A673 (cell line): ENCODE data around the gene HIGD1A. TPM values are rescaled to one million over a fixed set of nuclear protein-coding genes. Genes with fewer than 3 reads are reported as not detected.

Experiments
- BruUV-seq: library from RNA; stranded (reverse); fragments of 400-500 nt; replicated peaks from 2 replicates; lab custom pipeline; 2021; lab: Mats Ljungman, UMichigan
- CTCF ChIA-PET: fragments of 300-600 bp; sonication (Branson Sonifier 250); formaldehyde crosslinking; loops from one replicate; lab custom pipeline; 2022; ENCODE audit warnings: antibody characterized with exemption; lab: Charles Lee
- POLR2A ChIA-PET: fragments of 300-600 bp; sonication (Branson Sonifier 250); formaldehyde crosslinking; loops from one replicate; lab custom pipeline; 2022; ENCODE audit warnings: antibody characterized with exemption; ENCODE audit not compliant: low non-redundant PET; lab: Charles Lee
- DNase-seq: peaks from one replicate; pipeline ENCODE4 v3.0.0-alpha.2; 2015; ENCODE audit warnings: low spot score
- H3K27ac ChIP-seq: fragments of 200-600 bp; sonication (generic); 2 replicates; pipeline ENCODE4 v1.5.1; 2016; ENCODE audit warnings: mixed run types, low read depth, mild to moderate bottlenecking, mixed read lengths, antibody characterized with exemption, low read length; ENCODE audit not compliant: poor library complexity, severe bottlenecking
- H3K27me3 ChIP-seq: fragments of 200-600 bp; sonication (generic); replicated peaks from 2 replicates; pipeline ENCODE4 v1.6.1; 2017; ENCODE audit warnings: mixed run types, low read depth, mild to moderate bottlenecking, mixed read lengths, antibody characterized with exemption, low read length; ENCODE audit not compliant: insufficient read depth, poor library complexity
- H3K36me3 ChIP-seq: fragments of 200-600 bp; sonication (generic); 2 replicates; pipeline ENCODE4 v1.6.1; 2016; ENCODE audit warnings: mixed run types, mild to moderate bottlenecking, mixed read lengths, antibody characterized with exemption, low read length; ENCODE audit not compliant: insufficient read depth, poor library complexity, severe bottlenecking
- H3K4me1 ChIP-seq: fragments of 200-600 bp; sonication (generic); 2 replicates; pipeline ENCODE4 v1.6.1; 2017; ENCODE audit warnings: mixed run types, mild to moderate bottlenecking, mixed read lengths, antibody characterized with exemption, low read length; ENCODE audit not compliant: insufficient read depth, poor library complexity, severe bottlenecking
- H3K4me3 ChIP-seq: fragments of 200-600 bp; sonication (generic); 2 replicates; pipeline ENCODE4 v1.5.1; 2016; ENCODE audit warnings: low read depth, mixed run types, mild to moderate bottlenecking, mixed read lengths, low read length; ENCODE audit not compliant: poor library complexity, severe bottlenecking
- H3K9me3 ChIP-seq: fragments of 200-600 bp; sonication (generic); 2 replicates; pipeline ENCODE4 v1.6.1; 2016; ENCODE audit warnings: mixed run types, low read depth, mild to moderate bottlenecking, mixed read lengths, antibody characterized with exemption, low read length; ENCODE audit not compliant: poor library complexity, severe bottlenecking
- CTCF ChIP-seq: fragments of 300-800, 200-600 bp; sonication (generic); conservative IDR thresholded peaks from 2 replicates; pipeline ENCODE4 v1.5.1; 2017; ENCODE audit warnings: low read depth, mild to moderate bottlenecking, antibody characterized with exemption, low read length, moderate library complexity, mixed read lengths
- EZH2 ChIP-seq: fragments of 200-600 bp; sonication (generic); IDR thresholded peaks from 2 replicates; pipeline ENCODE4 v1.6.1; 2017; ENCODE audit warnings: borderline replicate concordance, low read depth, mild to moderate bottlenecking, mixed read lengths, antibody characterized with exemption, low read length; ENCODE audit not compliant: poor library complexity, severe bottlenecking
- intact Hi-C: fragments of 100-400 bp; cut with micrococcal nuclease; formaldehyde crosslinking; loops from one replicate; pipeline ENCODE4 v1.10.0; 2022; ENCODE audit not compliant: unreplicated experiment
- total RNA-seq: library from RNA; stranded (reverse); gene quantifications from 2 replicates; pipeline ENCODE4 v1.2.3, GENCODE V29; 2021

HIGD1A gene
- total RNA-seq, 1 experiment from 2014 or later = 50.6 TPM

GRCh38 chr3:42822828-42823227 lies 18.5 kb upstream of the HIGD1A start:
- ChIA-PET POLR2A (no interaction called here), CTCF (no interaction called here)
- intact Hi-C loops = no loop called here
- H3K27me3 ChIP-seq = no peaks in the 10 kb centered on the region
- BruUV-seq = no TSS peak
- H3K4me1 ChIP-seq = no peaks in the 10 kb centered on the region
- H3K9me3 ChIP-seq = no peaks in the 10 kb centered on the region
- H3K27ac ChIP-seq = no peak overlapping the region
- no peaks in the 10 kb centered on the region for H3K36me3 ChIP-seq
- no peak overlapping the region for H3K4me3 ChIP-seq
- TF ChIP-seq CTCF = no peak
- TF ChIP-seq EZH2 = no peak
- DNase-seq = no peak

- Histone ChIP-seq H3K27me3 (peaks cover 4% of the 10 kb centered on the region), H3K4me3 (no peak overlapping the region), H3K4me1 (no peaks in the 10 kb centered on the region), H3K9me3 (no peaks in the 10 kb centered on the region), H3K27ac (no peak overlapping the region), H3K36me3 (no peaks in the 10 kb centered on the region)
- intact Hi-C loops = no loop called here
- TF ChIP-seq CTCF (no peak), EZH2 (no peak)
- BruUV-seq = no TSS peak
- ChIA-PET POLR2A (interaction anchor here (0.6 kb wide), 1 partner anchor 17 kb away, joined by 4 read pairs; no protein-coding TSS in a partner anchor), CTCF (no interaction called here)
- no peak for DNase-seq
These were observed 16.4 kb upstream of the HIGD1A start for GRCh38 chr3:42820746-42821051.

- DNase-seq = peak; percentile 5
- POLR2A ChIA-PET = no interaction called here
- intact Hi-C loops = no loop called here
- Histone ChIP-seq H3K4me1 (no peaks in the 10 kb centered on the region), H3K4me3 (no peak overlapping the region), H3K36me3 (no peaks in the 10 kb centered on the region), H3K27me3 (peaks cover 4% of the 10 kb centered on the region), H3K9me3 (no peaks in the 10 kb centered on the region), H3K27ac (no peak overlapping the region)
- no TSS peak for BruUV-seq
- CTCF ChIA-PET = no interaction called here
- no peak for TF ChIP-seq CTCF
- no peak for TF ChIP-seq EZH2
These were observed 15.2 kb upstream of the HIGD1A start for GRCh38 chr3:42819351-42819965.
